ENCODE data around the gene UBE3C. TPM values are rescaled to one million over a fixed set of nuclear protein-coding genes. Genes with fewer than 3 reads are reported as not detected.
A peak's percentile ranks its signal among the peaks of the same experiment; 100 is the strongest.

The UBE3C gene
- total and polyA plus RNA-seq, 2 of the 13 experiments (the other 11 are each of a cell fraction or from before 2014, with no cell fraction given), result 27.0 to 48.2 TPM

DNA sequence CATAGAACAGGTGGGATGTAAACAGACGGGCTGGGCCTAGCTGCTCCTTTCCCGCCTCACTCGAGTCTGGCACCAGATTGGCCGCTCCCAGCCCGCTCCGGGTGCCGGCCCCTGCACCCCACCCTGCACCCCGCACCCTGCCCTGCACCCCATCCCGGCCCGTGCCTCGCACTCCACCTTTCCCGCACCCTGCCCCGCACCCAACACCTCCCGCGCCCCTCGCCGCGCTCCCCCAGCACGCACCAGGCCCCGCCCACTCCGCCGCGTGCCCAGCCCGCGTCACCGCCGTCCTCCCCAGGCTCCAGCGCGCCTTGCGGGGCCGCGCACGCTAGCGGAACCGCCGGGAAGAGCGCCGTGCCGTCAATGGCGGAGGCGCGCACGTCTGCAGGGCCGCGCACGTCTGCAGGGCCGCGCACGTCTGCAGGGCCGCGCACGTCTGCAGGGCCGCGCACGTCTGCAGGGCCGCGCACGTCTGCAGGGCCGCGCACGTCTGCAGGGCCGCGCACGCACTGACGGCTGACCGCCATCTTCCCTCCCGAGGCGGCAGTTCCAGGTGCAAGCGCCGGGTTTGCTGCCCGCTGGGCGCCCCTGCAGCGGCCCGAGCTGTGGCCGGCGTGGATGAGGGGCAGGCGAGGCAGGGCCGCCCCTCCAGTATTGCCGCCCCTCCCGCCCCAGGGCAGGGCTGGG is at the start of gene UBE3C (continued):
- TF ChIP-seq, protein P1, sequence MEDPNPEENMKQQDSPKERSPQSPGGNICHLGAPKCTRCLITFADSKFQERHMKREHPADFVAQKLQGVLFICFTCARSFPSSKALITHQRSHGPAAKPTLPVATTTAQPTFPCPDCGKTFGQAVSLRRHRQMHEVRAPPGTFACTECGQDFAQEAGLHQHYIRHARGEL (CRISPR knock-in tag; IDR thresholded peaks at IDR 0.05), result no peak
- no peak; a peak in 1 of 4 replicates for TF ChIP-seq KLF16 (CRISPR knock-in tag; IDR thresholded peaks at IDR 0.05)
- TF ChIP-seq GABPA (IDR thresholded peaks at IDR 0.05; ENCODE audit: low read depth, low read length), result no peak
- no peak for TF ChIP-seq GABPA (CRISPR knock-in tag; IDR thresholded peaks at IDR 0.05; ENCODE audit: low read depth)
- TF ChIP-seq, protein P2, sequence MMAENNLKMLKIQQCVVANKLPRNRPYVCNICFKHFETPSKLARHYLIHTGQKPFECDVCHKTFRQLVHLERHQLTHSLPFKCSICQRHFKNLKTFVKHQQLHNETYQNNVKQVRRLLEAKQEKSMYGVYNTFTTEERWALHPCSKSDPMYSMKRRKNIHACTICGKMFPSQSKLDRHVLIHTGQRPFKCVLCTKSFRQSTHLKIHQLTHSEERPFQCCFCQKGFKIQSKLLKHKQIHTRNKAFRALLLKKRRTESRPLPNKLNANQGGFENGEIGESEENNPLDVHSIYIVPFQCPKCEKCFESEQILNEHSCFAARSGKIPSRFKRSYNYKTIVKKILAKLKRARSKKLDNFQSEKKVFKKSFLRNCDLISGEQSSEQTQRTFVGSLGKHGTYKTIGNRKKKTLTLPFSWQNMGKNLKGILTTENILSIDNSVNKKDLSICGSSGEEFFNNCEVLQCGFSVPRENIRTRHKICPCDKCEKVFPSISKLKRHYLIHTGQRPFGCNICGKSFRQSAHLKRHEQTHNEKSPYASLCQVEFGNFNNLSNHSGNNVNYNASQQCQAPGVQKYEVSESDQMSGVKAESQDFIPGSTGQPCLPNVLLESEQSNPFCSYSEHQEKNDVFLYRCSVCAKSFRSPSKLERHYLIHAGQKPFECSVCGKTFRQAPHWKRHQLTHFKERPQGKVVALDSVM (CRISPR knock-in tag; IDR thresholded peaks at IDR 0.05), result peak; percentile 32; the same call in 1 of the 2 replicates
- TF ChIP-seq, protein P3, sequence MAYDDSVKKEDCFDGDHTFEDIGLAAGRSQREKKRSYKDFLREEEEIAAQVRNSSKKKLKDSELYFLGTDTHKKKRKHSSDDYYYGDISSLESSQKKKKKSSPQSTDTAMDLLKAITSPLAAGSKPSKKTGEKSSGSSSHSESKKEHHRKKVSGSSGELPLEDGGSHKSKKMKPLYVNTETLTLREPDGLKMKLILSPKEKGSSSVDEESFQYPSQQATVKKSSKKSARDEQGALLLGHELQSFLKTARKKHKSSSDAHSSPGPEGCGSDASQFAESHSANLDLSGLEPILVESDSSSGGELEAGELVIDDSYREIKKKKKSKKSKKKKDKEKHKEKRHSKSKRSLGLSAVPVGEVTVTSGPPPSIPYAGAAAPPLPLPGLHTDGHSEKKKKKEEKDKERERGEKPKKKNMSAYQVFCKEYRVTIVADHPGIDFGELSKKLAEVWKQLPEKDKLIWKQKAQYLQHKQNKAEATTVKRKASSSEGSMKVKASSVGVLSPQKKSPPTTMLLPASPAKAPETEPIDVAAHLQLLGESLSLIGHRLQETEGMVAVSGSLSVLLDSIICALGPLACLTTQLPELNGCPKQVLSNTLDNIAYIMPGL (CRISPR knock-in tag; IDR thresholded peaks at IDR 0.05; ENCODE audit: borderline replicate concordance in 1 of 2, low read depth in 1 of 2), result no peak; a peak in 1 of 4 replicates
- no peak for TF ChIP-seq FLYWCH1 (CRISPR knock-in tag; IDR thresholded peaks at IDR 0.05)
- TF ChIP-seq ZNF891 (CRISPR knock-in tag; IDR thresholded peaks at IDR 0.05), result no peak
- TF ChIP-seq, protein P4, sequence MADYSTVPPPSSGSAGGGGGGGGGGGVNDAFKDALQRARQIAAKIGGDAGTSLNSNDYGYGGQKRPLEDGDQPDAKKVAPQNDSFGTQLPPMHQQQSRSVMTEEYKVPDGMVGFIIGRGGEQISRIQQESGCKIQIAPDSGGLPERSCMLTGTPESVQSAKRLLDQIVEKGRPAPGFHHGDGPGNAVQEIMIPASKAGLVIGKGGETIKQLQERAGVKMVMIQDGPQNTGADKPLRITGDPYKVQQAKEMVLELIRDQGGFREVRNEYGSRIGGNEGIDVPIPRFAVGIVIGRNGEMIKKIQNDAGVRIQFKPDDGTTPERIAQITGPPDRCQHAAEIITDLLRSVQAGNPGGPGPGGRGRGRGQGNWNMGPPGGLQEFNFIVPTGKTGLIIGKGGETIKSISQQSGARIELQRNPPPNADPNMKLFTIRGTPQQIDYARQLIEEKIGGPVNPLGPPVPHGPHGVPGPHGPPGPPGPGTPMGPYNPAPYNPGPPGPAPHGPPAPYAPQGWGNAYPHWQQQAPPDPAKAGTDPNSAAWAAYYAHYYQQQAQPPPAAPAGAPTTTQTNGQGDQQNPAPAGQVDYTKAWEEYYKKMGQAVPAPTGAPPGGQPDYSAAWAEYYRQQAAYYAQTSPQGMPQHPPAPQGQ (CRISPR knock-in tag; IDR thresholded peaks at IDR 0.05; ENCODE audit: borderline replicate concordance), result no peak
- no peak; the same call in 1 of the 2 replicates for TF ChIP-seq BHLHE40 (IDR thresholded peaks at IDR 0.05; ENCODE audit: low read length)
- no peak for TF ChIP-seq ZNF557 (CRISPR knock-in tag; IDR thresholded peaks at IDR 0.05)
- TF ChIP-seq ZNF329 (CRISPR knock-in tag; IDR thresholded peaks at IDR 0.05; ENCODE audit: low read depth), result 0 out of 2 replicates have a peak, but pooled peaks have one; percentile 47
- TF ChIP-seq, protein P5, sequence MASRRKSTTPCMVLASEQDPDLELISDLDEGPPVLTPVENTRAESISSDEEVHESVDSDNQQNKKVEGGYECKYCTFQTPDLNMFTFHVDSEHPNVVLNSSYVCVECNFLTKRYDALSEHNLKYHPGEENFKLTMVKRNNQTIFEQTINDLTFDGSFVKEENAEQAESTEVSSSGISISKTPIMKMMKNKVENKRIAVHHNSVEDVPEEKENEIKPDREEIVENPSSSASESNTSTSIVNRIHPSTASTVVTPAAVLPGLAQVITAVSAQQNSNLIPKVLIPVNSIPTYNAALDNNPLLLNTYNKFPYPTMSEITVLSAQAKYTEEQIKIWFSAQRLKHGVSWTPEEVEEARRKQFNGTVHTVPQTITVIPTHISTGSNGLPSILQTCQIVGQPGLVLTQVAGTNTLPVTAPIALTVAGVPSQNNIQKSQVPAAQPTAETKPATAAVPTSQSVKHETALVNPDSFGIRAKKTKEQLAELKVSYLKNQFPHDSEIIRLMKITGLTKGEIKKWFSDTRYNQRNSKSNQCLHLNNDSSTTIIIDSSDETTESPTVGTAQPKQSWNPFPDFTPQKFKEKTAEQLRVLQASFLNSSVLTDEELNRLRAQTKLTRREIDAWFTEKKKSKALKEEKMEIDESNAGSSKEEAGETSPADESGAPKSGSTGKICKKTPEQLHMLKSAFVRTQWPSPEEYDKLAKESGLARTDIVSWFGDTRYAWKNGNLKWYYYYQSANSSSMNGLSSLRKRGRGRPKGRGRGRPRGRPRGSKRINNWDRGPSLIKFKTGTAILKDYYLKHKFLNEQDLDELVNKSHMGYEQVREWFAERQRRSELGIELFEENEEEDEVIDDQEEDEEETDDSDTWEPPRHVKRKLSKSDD (CRISPR knock-in tag; IDR thresholded peaks at IDR 0.05; ENCODE audit: low read depth), result 0 out of 2 replicates have a peak, but pooled peaks have one; percentile 59
- TF ChIP-seq, protein P6, sequence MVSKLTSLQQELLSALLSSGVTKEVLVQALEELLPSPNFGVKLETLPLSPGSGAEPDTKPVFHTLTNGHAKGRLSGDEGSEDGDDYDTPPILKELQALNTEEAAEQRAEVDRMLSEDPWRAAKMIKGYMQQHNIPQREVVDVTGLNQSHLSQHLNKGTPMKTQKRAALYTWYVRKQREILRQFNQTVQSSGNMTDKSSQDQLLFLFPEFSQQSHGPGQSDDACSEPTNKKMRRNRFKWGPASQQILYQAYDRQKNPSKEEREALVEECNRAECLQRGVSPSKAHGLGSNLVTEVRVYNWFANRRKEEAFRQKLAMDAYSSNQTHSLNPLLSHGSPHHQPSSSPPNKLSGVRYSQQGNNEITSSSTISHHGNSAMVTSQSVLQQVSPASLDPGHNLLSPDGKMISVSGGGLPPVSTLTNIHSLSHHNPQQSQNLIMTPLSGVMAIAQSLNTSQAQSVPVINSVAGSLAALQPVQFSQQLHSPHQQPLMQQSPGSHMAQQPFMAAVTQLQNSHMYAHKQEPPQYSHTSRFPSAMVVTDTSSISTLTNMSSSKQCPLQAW (CRISPR knock-in tag; IDR thresholded peaks at IDR 0.05), result no peak
- TF ChIP-seq AHR (CRISPR knock-in tag; IDR thresholded peaks at IDR 0.05), result no peak
- no peak for TF ChIP-seq ZNF121 (CRISPR knock-in tag; IDR thresholded peaks at IDR 0.05)
- no peak for TF ChIP-seq CEBPG (CRISPR knock-in tag; IDR thresholded peaks at IDR 0.05)
- no peak for TF ChIP-seq ZNF644 (CRISPR knock-in tag; IDR thresholded peaks at IDR 0.05; ENCODE audit: low read depth)
- no peak for TF ChIP-seq ZNF83 (CRISPR knock-in tag; IDR thresholded peaks at IDR 0.05; ENCODE audit: borderline replicate concordance)

All from HepG2 (cell line).